HG03159 (cell line): ENCODE results near the gene CFAP410.
A peak's percentile ranks its signal among the peaks of the same experiment; 100 is the strongest.

Experiments
- ATAC-seq: cut with Tn5 transposase; IDR thresholded peaks from one replicate; pipeline ENCODE4 v1.9.1; 2021; ENCODE audit warnings: mild to moderate bottlenecking, moderate library complexity; ENCODE audit not compliant: unreplicated experiment

The CFAP410 gene

DNA sequence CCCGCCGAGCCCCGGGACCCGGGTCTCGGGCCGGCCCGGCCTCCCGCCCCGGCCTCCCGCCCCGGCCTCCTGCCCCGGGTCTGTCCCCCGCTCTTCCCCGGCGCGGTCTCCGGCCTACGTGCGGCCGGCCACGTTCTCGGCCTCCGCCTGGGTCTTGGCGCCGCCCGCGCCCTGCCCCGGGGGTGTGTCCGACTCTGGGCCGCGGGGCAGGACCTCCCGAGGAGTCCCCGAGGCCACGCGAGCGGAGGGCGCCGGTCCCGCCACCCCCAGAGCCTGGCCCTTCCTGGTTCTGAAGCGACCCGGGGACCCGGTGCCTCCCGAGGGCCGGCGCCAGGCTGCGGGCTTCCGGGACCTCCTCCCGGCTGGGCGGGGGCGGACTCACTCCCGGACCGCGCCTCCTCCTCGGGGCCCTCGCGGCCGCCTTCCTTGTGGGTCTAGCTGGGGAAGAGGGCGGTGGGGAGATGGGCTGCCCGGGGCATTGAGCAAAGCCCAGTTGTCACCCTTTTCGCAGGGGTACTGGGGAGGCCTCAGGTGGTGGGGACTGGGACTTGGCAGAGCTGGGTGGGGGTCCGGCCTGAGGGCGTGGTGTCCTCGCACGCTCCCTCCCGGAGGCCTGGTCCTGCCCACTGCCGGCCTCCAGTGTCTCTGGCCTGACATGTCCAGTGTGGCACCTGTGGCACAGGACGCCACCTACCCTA, 38.8 kb downstream of the CFAP410 start:
- peak; percentile 32 for ATAC-seq

GRCh38 chr21:44299458-44300261, 39.5 kb downstream of the CFAP410 start, which contains the start of gene PFKL:
Gene PFKL (plus strand): TSS chr21:44300053. CDS start chr21:44300106, 53 bp downstream.
- ATAC-seq = peak; percentile 45

GRCh38 chr21:44299085-44299457, 40.1 kb downstream of the CFAP410 start:
- ATAC-seq = no peak

GRCh38 chr21:44298301-44298700, 40.9 kb downstream of the CFAP410 start:
- no peak for ATAC-seq

GRCh38 chr21:44297525-44298290, 41.5 kb downstream of the CFAP410 start:
- ATAC-seq = no peak

DNA sequence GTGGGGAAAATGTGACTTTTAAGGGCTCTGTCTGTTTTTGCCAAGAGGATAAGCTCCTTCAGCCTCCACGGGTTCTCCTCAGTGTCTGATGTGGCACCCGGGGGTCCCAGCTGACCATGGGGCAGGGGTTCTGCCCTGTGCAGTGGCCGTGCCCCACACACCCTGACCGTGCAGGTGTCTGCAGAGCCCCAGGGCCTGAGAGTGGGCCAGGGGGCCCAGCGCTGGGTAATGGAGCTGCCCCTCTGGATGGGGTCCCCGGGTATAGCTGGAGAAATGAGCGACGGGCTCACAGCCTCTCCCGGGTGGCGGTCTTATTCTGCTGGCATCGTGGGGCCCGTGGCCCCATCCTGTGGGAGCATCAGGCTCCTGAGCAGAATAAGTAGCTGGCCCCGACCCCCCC, 42.3 kb downstream of the CFAP410 start:
- ATAC-seq = no peak

DNA sequence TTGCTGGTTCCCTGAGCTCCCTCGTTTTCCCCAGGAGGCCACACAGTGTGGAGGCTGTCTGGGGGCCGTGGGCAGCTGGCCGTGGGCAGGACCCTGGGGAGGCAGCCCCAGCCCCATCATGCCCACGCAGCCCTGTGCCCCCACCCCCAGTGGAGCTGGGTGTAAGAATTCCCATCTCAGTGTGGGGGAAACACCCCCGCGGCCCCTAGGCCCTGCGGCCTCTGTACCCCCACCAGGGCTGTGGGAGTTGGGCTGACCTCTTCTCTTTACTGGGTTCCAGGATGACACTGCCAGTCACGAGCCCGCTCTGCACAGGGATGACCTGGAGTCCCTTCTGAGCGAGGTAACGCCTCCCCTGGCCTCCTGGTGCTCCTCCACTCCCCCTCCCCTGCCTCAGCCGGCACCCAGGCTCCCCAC, 43.1 kb downstream of the CFAP410 start:
- ATAC-seq = no peak

GRCh38 chr21:44295646-44296045, 43.5 kb downstream of the CFAP410 start:
- no peak for ATAC-seq

GRCh38 chr21:44295163-44295573, 44.0 kb downstream of the CFAP410 start:
- no peak for ATAC-seq

GRCh38 chr21:44294391-44295162, 44.6 kb downstream of the CFAP410 start:
- ATAC-seq = no peak

- no peak for ATAC-seq
These were observed 45.5 kb downstream of the CFAP410 start for GRCh38 chr21:44293551-44294231.

GRCh38 chr21:44292812-44293195, 46.4 kb downstream of the CFAP410 start:
- ATAC-seq = no peak

GRCh38 chr21:44291936-44292811, 47.0 kb downstream of the CFAP410 start:
- ATAC-seq = no peak

GRCh38 chr21:44291078-44291935, 47.9 kb downstream of the CFAP410 start:
- no peak for ATAC-seq

GRCh38 chr21:44290327-44291077, 48.7 kb downstream of the CFAP410 start:
- ATAC-seq = no peak

DNA sequence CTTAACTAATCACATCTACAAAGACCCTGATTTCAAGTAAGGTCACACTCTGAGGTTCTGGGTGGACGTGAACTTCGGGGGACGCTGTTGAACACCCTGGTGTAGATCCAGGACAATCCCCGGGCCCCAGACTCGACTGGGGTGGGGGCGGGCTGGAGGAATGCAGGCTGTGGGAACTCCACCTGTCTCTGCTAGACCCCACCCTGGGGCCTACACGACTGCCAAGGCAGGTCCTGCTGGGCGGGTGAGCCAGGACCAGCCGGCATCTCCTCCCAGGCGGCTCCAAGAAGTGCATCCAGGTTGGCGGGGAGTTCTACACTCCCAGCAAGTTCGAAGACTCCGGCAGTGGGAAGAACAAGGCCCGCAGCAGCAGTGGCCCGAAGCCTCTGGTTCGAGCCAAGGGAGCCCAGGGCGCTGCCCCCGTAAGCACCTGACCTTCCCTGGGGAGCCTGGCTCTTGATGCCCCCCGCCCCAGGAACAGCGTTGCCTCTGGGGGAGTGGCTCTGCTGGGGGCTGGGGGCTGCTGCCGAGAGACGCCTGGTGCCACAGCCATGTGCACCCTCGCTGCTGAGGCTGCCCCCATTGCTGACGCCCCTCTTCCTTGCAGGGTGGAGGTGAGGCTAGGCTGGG, 49.7 kb downstream of the CFAP410 start:
- no peak for ATAC-seq
